OCI-LY3 (cell line): ENCODE results near the gene ELOVL2.

Source experiments
- CTCF ChIP-seq: fragments of 200-600, 300-600 bp; sonication (generic); IDR thresholded peaks from 2 replicates; pipeline ENCODE4 v1.5.1; 2014; ENCODE audit warnings: antibody characterized with exemption, low read length, low read depth
- EZH2phosphoT487 ChIP-seq: fragments of 200-600 bp; shearing (Covaris generic); IDR thresholded peaks from 2 replicates; pipeline ENCODE4 v1.6.1; 2018; ENCODE audit warnings: antibody characterized with exemption, mixed run types, low read depth

- TF ChIP-seq CTCF (no peak), EZH2phosphoT487 (no peak)
Observed at GRCh38 chr6:11058406-11058805, 14.3 kb upstream of the ELOVL2 start.
